ENCODE results near the gene CAMSAP1.

- TF ChIP-seq POLR2A (IDR thresholded peaks at IDR 0.05): no peak
- TF ChIP-seq CTCF (IDR thresholded peaks at IDR 0.05): no peak
These were observed 113.9 kb downstream of the CAMSAP1 start for GRCh38 chr9:135793221-135794056.

Data from lower leg skin (tissue), 3 donors.